ENCODE results near the gene EXOC7. TPM values are rescaled to one million over a fixed set of nuclear protein-coding genes. Genes with fewer than 3 reads are reported as not detected.

EXOC7 gene
- total and polyA plus RNA-seq, 10 donors = 26.2 to 128 (median 90.8) TPM

- Histone ChIP-seq H3K27me3 (replicated peaks in 1 of 7) (peaks cover 0 to 5% (median 0%) of the 10 kb centered on the region in 7 donors), H3K27ac (no peak overlapping the region), H3K36me3 (no peaks in the 10 kb centered on the region), H3K4me3 (no peak overlapping the region), H3K4me1 (peaks cover 5 to 25% (median 16%) of the 10 kb centered on the region in 6 donors), H3K9me3 (no peaks in the 10 kb centered on the region)
- TF ChIP-seq POLR2A (IDR thresholded peaks at IDR 0.05) = no peak
- no peak for TF ChIP-seq POLR2AphosphoS5 (IDR thresholded peaks at IDR 0.05)
- TF ChIP-seq, protein P1, sequence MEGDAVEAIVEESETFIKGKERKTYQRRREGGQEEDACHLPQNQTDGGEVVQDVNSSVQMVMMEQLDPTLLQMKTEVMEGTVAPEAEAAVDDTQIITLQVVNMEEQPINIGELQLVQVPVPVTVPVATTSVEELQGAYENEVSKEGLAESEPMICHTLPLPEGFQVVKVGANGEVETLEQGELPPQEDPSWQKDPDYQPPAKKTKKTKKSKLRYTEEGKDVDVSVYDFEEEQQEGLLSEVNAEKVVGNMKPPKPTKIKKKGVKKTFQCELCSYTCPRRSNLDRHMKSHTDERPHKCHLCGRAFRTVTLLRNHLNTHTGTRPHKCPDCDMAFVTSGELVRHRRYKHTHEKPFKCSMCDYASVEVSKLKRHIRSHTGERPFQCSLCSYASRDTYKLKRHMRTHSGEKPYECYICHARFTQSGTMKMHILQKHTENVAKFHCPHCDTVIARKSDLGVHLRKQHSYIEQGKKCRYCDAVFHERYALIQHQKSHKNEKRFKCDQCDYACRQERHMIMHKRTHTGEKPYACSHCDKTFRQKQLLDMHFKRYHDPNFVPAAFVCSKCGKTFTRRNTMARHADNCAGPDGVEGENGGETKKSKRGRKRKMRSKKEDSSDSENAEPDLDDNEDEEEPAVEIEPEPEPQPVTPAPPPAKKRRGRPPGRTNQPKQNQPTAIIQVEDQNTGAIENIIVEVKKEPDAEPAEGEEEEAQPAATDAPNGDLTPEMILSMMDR (IDR thresholded peaks at IDR 0.05 in 8 of 11, conservative IDR thresholded peaks at IDR 0.05 in 3 of 11) = no peak
- intact Hi-C loops (cut with DNase I; ENCODE audit: low total_unique reads) = loop anchor here (5.0 kb wide), 1 partner anchor 62 kb away; no protein-coding TSS in a partner anchor
- DNase-seq = no peak
- 92 to 96% (median 92%) methylated on average over 5 of the region's 5 CpGs for WGBS, 5 donors
Measured at GRCh38 chr17:76120658-76121008, 17.0 kb upstream of the EXOC7 start.

DNA sequence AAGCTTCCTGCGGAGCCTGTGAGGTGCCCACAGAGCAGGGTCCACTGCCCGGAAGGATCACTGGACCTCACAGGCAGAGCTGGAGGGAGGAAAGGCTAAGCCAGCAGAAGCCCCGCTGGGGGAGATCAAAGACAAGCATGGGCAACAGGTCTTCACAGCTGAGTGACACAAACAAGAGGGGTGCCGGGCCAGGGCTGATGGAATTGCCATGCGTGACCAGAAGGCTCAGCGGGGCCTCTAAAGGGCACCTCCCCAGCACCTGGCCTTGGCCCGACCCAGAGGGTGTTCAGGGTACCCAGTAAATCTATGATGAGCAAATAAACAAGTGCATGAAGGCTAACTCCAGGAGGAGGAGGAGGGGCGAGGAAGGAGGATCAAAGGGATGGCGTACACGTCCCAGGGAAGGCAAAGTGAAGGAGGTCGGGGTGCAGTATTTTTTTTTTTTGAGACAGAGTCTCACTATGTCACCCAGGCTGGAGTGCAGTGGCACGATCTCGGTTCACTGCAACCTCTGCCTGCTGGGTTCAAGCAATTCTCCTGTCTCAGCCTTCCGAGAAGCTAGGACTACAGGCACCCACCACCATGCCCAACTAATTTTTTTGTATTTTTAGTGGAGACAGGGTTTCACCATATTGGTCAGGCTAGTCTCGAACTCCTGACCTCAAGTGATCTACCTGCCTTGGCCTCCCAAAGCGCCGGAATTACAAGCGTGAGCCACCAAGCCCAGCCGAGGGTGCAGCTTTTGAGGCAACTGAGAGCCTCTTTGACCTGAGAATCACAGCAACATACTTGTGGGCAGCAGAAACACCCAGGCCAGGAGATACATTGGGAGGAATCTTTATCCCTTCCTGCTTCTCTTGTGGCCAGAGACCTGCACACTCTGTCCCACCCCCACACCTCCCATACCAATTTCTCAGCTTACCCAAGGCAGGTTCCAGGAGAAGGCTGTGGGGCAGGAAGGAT, 16.1 kb upstream of the EXOC7 start:
- no peak overlapping the region for H3K27ac ChIP-seq
- no peak for DNase-seq
- intact Hi-C loops (cut with DNase I; ENCODE audit: low total_unique reads) = loop anchor here (2.0 to 5.0 kb wide), 2 partner anchors 63 to 161 kb away; no protein-coding TSS in a partner anchor
- peaks cover 0 to 5% (median 0%) of the 10 kb centered on the region in 7 donors for H3K27me3 ChIP-seq (replicated peaks in 1 of 7)
- peaks cover 5 to 25% (median 16%) of the 10 kb centered on the region in 6 donors for H3K4me1 ChIP-seq
- no peaks in the 10 kb centered on the region for H3K36me3 ChIP-seq
- WGBS, 5 donors = 81 to 87% (median 84%) methylated on average over 19 of the region's 19 CpGs
- no peak overlapping the region for H3K4me3 ChIP-seq
- TF ChIP-seq POLR2A (IDR thresholded peaks at IDR 0.05) (no peak), POLR2AphosphoS5 (IDR thresholded peaks at IDR 0.05) (no peak)
- TF ChIP-seq, protein P1 (IDR thresholded peaks at IDR 0.05 in 8 of 11, conservative IDR thresholded peaks at IDR 0.05 in 3 of 11) = no peak
- no peaks in the 10 kb centered on the region for H3K9me3 ChIP-seq

- Histone ChIP-seq H3K4me1 (no peaks in the 10 kb centered on the region), H3K27ac (no peak overlapping the region), H3K27me3 (replicated peaks in 1 of 7) (peaks cover 0 to 6% (median 0%) of the 10 kb centered on the region in 7 donors), H3K36me3 (no peaks in the 10 kb centered on the region), H3K9me3 (no peaks in the 10 kb centered on the region), H3K4me3 (no peak overlapping the region)
- TF ChIP-seq, protein P1 (IDR thresholded peaks at IDR 0.05 in 8 of 11, conservative IDR thresholded peaks at IDR 0.05 in 3 of 11) = no peak
- TF ChIP-seq POLR2A (IDR thresholded peaks at IDR 0.05) (no peak), POLR2AphosphoS5 (IDR thresholded peaks at IDR 0.05) (no peak)
- intact Hi-C loops (cut with DNase I; ENCODE audit: low total_unique reads) = no loop called here
- DNase-seq = no peak
- WGBS, 5 donors = 87 to 95% (median 91%) methylated on average over 7 of the region's 7 CpGs
Measured at GRCh38 chr17:76115138-76115754, 11.7 kb upstream of the EXOC7 start.

GRCh38 chr17:76111956-76112355, 8.4 kb upstream of the EXOC7 start:
- DNase-seq = no peak
- Histone ChIP-seq H3K4me3 (no peak overlapping the region), H3K27me3 (replicated peaks in 1 of 7) (peaks cover 0 to 6% (median 0%) of the 10 kb centered on the region in 7 donors), H3K27ac (no peak overlapping the region), H3K36me3 (no peaks in the 10 kb centered on the region), H3K4me1 (peaks cover 0 to under 1% (median 0%) of the 10 kb centered on the region in 6 donors), H3K9me3 (no peaks in the 10 kb centered on the region)
- intact Hi-C loops (cut with DNase I; ENCODE audit: low total_unique reads) = no loop called here
- 70 to 84% (median 80%) methylated on average over 2 of the region's 2 CpGs for WGBS, 5 donors
- TF ChIP-seq, protein P1 (IDR thresholded peaks at IDR 0.05 in 8 of 11, conservative IDR thresholded peaks at IDR 0.05 in 3 of 11) = no peak
- TF ChIP-seq POLR2AphosphoS5 (IDR thresholded peaks at IDR 0.05) = no peak
- TF ChIP-seq POLR2A (IDR thresholded peaks at IDR 0.05) = no peak
